NCI-H748 (cell line): ENCODE measurements around the gene MYCBPAP.
"Not testable (repeated sequence)": the region's sequence is repeated elsewhere in the genome, so short reads cannot be mapped to it uniquely, and the experiment has no call there.

Experiments used
- DNase-seq: peaks from one replicate; lab custom pipeline; 2025; ENCODE audit not compliant: unreplicated experiment; lab: John Stamatoyannopoulos, UW

MYCBPAP gene

DNA sequence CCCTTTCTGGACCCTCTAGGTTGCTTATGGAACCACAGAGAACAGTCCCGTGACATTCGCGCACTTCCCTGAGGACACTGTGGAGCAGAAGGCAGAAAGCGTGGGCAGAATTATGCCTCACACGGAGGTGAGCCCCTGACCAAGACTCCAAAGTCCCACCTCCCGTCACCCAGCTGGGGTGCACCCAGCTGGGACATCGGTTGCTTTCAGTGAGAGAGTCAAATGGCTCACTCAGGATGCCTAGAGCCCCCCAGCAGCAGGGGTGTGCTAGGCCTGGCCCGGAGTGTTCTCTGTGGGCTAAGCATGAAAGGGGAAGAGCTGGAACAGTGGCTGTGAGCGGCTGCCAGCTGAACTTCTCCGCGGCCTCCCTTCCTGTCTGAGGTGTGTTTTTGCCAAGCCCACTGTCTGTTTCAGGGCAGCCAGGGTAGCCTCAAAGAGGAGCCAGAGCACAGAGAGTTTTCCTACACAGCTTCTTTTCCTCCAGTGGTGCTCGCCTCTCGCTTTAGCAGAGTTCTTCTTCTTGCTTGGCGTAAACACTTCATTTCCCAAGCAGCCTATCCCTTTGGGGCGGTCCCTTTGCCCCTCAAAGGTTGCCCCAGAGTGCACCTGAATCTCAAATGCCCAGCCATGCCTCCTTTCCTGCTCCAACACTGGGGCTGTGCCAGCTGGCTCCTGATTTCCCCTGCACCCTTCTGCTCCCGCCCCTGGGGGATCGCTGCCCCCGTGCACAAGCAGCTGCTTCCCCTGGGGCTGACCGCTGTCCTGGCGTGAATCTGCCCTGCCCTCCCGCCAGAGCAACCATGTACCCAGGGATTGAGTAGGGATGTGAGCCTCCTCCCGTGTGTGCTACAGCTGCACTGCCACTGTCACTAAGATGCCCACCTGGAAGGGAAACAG, 37.0 kb upstream of the MYCBPAP start:
- DNase-seq, result no peak

DNA sequence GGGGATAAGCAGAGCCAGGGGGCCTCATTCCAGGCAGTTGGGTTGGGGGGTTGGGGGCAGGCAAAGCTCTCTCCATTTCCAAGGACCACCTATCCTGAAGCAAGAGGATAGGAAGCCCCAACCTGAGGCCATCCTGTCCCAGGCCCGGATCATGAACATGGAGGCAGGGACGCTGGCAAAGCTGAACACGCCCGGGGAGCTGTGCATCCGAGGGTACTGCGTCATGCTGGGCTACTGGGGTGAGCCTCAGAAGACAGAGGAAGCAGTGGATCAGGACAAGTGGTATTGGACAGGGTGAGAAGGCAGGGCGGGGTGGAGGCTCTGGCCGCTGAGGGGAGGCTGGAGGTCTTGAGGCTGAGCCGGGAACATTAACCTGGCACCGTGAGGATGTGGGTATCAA, 36.0 kb upstream of the MYCBPAP start:
- no peak for DNase-seq

DNA sequence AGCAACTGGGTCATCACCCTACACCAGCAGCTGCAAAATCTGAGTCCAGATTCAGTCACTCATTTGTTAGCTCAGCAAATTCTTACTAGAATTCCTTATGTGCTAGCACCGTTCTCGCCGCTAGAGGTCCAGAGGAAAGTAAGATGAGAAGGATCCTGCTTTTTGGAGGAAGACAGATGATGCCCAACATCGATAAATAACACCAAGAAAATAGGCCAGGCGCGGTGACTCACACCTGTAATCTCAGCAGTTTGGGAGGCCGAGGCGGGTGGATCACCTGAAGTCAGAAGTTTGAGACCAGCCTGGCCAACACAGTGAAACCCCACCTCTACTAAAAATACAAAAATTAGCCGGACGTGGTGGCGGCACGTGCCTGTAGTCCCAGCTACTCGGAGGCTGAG, 35.5 kb upstream of the MYCBPAP start:
- not testable (repeated sequence) for DNase-seq

DNA sequence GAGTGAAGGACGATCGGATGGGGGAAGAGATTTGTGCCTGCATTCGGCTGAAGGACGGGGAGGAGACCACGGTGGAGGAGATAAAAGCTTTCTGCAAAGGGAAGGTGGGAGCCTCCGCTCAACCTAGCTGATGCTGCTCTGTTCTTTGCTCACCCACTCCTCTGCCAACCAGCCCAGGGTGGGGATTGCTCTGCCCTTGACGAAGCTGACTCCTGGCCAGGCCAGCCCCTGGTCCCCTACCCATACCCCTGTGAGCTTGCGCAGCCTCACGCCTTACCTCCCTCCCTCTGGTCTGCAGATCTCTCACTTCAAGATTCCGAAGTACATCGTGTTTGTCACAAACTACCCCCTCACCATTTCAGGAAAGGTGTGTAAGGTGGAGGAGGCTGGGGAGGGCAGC, 34.3 kb upstream of the MYCBPAP start:
- DNase-seq, result no peak

DNA sequence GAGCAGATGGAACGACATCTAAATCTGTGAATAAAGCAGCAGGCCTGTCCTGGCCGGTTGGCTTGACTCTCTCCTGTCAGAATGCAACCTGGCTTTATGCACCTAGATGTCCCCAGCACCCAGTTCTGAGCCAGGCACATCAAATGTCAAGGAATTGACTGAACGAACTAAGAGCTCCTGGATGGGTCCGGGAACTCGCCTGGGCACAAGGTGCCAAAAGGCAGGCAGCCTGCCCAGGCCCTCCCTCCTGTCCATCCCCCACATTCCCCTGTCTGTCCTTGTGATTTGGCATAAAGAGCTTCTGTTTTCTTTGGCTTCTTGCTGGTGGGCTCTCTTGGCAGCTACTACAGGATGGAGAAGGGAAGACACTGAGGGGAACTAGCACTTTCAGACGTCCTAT, 33.7 kb upstream of the MYCBPAP start:
- DNase-seq, result no peak

DNA sequence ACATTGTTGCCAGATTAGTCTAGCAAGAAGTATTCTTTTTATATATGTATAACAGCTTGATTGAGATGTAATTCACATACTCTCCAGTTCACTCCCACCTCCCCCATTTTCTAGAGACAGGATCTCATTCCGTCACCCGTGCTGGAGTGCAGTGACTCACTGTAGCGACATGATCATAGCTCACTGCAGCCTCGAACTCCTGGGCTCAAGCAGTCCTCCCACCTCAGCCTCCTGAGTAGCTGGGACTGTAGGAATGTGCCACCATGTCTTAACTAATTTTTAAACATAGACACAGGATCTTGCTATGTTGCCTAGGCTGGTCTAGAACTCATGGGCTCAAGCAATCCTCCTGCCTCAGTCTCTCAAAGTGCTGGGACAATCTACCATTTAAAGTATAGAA, 32.9 kb upstream of the MYCBPAP start:
- no peak for DNase-seq

DNA sequence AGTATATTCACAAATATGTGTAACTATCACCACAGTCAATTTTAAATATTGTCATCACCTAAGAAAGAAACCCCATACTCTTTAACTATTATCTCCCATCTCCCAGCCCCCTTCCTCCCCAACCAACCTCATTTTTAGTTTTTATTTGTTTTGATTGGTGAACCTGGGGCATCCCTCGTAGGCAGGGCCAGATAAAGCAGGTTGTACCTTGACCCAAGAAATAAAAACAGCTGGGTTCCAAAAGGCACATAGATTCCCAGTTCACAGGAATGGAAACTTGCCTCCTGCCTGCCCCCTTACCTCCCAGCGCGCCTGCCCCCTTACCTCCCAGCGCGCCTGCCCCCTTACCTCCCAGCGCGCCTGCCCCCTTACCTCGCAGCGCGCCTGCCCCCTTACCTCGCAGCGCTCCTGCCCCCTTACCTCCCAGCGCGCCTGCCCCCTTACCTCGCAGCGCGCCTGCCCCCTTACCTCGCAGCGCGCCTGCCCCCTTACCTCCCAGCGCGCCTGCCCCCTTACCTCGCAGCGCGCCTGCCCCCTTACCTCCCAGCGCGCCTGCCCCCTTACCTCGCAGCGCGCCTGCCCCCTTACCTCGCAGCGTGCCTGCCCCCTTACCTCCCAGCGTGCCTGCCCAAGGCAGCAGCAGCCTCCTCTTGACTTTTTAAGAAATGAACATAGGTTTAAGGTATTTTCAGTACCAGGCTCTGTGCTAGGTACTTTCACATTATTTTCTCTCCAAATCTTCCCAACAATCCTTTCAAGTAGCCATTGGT, 32.3 kb upstream of the MYCBPAP start:
- not testable (repeated sequence) for DNase-seq

DNA sequence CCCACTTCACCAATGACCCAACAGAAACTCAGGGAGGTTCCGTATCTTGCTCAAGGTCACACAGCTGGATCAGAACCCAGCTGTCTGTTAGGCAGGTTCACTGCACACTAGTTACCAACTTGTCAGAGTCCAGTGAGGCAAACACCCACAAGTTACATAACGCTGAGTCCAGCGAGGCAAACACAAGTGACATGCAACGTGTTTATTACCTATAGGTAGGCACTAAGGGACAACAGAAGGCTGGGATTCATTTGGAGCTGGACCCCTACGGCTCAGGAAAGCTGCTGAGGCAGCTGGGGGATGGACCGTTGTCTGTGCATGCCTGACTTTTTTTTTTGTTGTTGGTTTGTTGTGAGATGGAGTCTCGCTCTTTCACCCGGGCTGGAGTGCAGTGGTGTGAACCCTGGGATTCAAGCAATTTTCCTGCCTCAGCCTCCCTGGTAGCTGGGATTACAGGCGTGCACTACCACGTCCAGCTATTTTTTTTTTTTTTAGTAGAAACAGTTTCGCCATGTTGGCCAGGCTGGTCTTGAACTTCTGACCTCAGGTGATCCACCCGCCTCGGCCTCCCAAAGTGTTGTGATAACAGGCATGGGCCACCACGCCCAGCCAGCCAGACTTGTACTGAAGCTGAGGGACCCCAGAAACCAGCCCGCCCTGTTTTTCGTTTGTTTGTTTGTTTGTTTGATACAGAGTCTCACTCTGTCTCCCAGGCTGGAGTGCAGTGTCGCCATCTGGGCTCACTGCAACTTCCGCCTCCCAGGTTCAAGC, 31.5 kb upstream of the MYCBPAP start:
- no peak for DNase-seq

DNA sequence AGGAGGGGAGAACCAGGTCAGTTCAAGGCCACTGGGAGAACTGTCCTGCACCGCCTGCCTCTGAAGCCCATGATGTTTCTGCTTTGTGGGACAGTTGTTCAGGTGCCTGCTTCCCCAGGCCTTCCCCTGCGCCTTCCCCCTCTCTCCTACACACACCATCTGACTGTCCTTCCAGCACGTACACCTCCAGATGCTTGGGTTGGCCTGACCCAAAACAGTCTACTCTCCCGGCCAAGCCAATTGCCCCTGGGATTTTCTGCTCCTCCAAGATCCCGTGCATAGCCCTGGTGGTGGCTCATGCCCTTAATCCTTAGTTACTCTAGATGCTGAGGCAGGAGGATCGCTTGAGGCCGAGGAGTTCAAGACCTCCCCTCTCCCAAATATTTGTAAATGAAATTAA, 30.3 kb upstream of the MYCBPAP start:
- DNase-seq, result no peak

DNA sequence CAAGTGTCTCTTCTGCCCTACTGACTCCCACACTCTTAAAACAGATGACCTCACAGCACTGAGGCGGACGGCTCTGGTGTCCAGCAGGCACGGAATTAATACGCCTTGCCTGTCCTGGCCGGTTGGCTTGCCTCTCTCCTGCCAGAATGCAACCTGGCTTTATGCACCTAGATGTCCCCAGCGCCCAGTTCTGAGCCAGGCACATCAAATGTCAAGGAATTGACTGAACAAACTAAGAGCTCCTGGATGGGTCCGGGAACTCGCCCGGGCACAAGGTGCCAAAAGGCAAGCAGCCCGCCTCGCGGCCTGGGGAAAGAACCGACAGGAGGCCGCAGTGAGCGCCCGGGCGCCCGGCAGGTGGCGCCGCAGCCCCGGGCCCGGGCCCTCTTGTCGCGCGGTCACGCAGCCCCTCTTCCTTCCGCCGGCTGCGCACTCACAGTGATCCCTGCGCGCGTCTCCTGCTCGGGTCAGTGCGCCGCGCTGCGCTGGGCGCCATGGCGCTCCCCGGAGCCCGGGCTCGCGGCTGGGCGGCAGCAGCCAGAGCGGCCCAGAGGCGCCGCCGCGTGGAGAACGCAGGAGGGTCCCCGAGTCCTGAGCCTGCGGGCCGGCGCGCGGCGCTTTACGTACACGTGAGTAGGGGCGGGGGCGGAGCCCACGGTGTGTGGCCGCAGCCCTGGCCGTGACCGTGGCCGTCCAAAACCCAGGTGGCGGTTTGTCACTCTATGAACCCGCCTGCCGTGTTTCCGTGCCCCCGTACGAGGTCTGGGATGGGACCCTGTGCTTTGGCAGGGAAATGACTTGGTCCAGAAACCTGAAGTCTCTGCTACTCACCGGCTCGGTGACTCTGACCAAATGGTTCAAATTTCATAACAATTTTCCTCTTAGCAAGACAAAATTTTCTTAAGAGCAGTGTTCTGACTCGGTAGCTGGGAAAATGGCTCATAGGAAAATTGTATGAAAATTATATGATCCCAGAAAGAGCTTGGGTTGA, 29.6 kb upstream of the MYCBPAP start, which contains the start of gene RSAD1:
Gene RSAD1 (plus strand): TSS at position 470 of the 991 bp plus-strand sequence. CDS start 25 bp downstream, at position 495.
- peak; percentile 93 for DNase-seq

DNA sequence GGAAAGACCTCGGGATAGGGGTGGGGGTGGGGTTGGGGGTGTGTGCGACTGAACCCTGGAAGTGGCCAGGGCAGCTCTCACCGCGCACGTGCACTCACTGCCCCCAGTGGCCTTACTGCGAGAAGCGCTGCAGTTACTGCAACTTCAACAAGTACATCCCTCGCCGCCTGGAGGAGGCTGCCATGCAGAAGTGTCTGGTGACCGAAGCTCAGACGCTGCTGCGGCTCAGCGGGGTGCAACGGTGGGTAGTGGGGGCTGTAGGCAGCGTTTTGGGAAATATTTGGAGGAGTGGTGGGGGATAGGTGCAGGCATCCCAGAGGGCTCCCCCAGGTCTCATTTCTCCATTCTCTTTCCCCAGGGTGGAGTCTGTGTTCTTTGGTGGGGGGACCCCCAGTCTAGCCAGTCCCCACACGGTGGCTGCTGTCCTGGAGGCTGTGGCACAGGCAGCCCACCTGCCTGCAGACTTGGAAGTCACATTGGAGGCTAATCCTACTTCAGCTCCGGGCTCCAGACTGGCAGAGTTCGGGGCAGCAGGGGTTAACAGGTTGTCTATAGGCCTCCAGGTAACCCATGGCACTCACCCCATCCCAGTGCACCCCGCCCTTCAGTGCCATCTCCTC, 28.6 kb upstream of the MYCBPAP start:
- DNase-seq, result peak; percentile 82

DNA sequence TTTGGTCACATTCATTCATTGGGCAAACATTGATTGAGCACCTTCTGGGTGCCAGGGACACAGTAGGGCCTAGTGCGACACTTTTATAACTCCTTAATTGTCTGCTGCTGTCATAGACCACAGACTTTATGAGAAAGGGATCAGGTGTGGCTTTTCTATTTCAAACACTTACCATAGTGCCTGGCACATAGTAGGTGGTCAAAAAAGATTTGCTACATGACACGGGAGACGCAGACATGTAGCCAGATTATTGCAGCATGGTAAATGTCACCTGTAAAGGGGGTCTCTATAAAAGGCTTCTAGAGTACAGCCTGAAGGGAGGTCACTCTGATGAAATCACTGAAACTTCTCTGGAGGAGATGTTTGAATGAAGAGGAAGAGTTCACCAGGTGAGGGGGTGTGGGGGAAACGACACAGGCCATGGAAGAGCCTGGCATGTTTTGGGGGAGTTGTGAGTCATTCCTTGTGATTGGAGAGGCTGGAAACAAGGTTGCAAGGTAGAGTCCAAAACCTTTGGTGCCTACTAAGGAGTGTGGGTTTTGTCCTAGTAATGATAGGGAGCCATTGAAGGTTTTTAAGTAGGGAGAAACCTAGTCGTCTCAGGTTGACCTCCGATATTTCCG, 28.0 kb upstream of the MYCBPAP start:
- DNase-seq, result no peak

DNA sequence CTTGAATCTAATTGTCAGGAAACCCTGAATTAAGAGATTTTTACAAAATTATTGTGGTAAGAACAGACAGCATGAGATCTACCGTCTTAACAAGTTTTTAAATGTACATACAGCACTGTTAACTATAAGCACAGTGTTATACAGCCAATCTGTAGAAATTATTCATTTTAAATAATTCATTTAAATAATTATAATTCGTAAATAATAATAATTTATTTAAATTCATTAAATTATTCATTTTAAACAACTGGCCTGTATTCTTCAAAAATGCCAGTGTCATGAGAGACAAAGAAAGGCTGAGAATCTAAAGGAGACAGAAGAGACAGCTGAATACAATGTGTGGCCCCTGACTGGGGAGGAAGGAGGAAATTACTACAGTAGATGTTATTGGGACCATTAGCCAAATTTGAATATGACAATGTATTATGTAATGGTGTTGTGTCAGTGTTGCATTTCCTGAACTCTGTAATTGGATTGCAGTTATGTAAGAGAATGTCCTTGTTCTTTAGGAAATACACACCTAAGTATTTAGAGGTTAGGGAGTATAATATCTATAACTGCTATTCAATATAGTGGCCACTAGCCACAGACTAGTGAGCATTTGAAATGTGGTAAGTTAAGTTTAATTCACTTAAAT, 27.3 kb upstream of the MYCBPAP start:
- DNase-seq, result no peak

DNA sequence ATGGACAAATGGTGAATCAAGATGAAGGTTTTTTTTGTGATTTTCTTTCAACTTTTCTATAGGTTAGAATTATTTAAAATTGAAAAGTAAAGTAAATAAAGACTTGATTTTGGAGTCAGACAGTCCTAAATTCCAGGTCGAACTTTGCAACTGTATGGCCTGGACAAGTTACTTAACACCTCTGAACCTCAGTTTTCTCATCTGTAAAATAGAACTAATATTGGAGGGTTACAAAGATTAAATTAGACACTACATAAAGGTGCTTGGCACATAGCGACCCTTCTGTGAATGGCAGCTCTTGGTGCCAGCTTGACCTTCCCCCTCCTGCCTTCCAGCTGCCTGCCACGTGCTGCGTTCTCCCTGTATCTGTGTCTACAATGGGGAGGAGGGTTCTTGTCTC, 26.6 kb upstream of the MYCBPAP start:
- no peak for DNase-seq

DNA sequence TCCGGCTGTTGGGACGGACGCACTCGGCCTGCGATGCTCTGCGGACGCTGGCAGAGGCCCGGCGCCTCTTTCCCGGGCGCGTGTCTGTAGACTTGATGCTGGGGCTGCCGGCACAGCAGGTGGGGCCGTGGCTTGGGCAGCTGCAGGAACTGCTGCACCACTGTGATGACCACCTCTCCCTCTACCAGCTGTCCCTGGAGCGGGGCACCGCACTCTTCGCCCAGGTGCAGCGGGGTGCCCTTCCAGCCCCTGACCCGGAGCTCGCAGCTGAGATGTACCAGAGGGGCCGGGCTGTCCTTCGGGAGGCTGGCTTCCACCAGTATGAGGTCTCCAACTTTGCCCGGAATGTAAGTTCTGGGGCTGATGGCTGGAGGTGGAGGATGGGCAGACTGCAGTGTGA, 26.1 kb upstream of the MYCBPAP start:
- DNase-seq, result no peak

DNA sequence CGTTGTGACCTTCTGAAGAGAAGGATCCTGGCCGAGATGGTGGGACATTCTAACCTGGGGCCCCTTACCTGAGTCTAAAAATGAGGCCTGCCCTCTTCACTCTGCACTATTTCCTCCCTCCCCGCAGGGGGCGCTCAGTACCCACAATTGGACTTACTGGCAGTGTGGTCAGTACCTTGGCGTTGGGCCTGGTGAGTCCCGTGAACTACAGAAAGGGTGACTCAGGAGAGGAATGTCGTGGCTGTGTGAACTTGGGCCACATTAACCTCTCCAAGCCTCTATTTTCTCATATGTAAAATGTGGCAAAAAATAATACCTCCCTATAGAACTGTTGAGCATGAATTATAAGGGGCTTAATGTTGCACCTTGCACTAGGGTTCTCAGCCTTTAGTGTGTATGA, 25.7 kb upstream of the MYCBPAP start:
- peak; percentile 65 for DNase-seq

DNA sequence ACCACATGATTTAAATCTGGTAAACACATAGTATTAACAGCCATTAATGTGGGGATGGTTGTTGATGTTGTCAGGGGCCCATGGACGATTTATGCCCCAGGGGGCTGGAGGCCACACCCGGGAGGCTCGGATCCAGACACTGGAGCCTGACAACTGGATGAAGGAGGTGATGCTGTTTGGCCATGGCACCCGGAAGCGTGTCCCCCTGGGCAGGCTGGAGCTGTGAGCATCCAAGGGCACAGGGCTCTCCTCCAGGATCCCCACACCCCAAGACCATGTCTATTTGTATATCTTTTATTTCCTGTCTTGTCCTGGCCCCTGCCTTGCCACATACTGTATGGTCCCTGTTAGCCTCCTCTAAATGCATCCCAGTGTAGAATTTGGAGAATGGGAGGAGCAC, 25.0 kb upstream of the MYCBPAP start:
- no peak for DNase-seq

DNA sequence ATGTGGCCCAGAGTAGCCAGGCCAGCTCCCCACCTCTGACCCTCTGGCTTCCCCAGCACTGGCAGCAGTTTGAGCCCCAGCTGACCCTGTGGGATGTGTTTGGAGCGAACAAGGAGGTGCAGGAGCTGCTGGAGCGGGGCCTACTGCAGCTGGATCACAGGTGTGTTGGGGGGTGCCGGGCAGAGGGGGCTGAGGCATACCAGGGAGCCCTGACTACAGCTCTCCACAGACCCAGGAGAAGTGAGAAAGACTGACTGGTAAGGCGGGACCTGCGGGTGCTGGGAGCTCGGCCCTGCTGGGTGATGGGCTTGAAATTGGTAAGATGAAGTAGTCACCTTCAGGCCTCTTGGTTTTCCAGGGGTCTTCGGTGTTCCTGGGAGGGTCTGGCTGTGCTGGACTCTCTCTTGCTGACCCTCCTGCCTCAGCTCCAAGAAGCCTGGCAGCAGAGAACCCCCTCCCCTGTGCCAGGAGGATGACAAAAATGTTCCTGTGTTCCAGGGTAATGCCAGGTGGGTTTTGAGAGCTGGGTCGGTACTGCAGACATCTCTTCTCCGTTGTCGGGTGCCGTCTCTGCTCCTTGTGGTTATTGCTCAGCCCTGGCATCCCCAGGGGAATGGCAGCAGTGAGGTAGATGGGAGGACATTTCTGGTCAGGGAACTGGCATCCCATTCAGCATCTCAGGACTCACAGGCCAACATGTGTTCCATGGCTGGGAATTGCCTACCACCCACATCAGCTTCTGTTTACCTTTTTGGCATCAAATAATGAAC, 23.7 kb upstream of the MYCBPAP start:
- no peak for DNase-seq
